GM23248 (cell line): ENCODE measurements around the gene PAXX.

ENCODE experiments used
- EZH2 ChIP-seq: fragments of 200-600 bp; sonication (generic); IDR thresholded peaks from 2 replicates; pipeline ENCODE4 v1.6.1; 2018; ENCODE audit warnings: antibody characterized with exemption, mild to moderate bottlenecking; ENCODE audit not compliant: insufficient read depth, poor library complexity, severe bottlenecking
- EZH2phosphoT487 ChIP-seq: fragments of 200-600 bp; sonication (generic); IDR thresholded peaks from 2 replicates; pipeline ENCODE4 v1.6.1; 2018; ENCODE audit warnings: antibody characterized with exemption, moderate library complexity, mild to moderate bottlenecking, low read depth; ENCODE audit not compliant: insufficient read depth

DNA sequence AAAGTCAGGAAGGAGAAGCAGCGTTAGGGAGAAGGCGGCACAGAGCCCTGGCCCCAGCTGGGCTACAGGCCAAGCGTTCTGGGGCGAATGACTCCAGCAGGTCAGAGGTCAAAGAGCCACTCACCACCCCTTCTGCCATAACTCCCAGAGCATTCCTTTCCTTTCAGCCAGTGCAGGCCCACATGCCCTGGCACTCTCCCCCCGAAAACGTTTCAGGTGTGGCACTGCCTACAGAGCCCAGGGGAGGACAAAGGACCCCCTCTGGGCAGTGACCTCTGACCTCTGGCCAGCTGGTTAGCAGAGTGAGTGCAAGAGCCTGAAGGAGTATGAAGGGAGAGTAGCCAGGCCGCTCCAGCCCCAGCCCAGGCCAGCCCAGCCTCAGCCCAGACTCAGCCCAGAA lies 30.9 kb downstream of the PAXX start:
- TF ChIP-seq EZH2: no peak
- no peak for TF ChIP-seq EZH2phosphoT487
